Measurements from ENCODE around the gene COMMD9. TPM values are rescaled to one million over a fixed set of nuclear protein-coding genes. Genes with fewer than 3 reads are reported as not detected.
"Not testable (repeated sequence)": the region's sequence is repeated elsewhere in the genome, so short reads cannot be mapped to it uniquely, and the experiment has no call there.

The COMMD9 gene
- 63.3 TPM for polyA plus RNA-seq (2013, experiment 1 of 2; ENCODE audit: insufficient read length)
- polyA plus RNA-seq (2013, experiment 2 of 2; ENCODE audit: insufficient read length), result 58.8 TPM

DNA sequence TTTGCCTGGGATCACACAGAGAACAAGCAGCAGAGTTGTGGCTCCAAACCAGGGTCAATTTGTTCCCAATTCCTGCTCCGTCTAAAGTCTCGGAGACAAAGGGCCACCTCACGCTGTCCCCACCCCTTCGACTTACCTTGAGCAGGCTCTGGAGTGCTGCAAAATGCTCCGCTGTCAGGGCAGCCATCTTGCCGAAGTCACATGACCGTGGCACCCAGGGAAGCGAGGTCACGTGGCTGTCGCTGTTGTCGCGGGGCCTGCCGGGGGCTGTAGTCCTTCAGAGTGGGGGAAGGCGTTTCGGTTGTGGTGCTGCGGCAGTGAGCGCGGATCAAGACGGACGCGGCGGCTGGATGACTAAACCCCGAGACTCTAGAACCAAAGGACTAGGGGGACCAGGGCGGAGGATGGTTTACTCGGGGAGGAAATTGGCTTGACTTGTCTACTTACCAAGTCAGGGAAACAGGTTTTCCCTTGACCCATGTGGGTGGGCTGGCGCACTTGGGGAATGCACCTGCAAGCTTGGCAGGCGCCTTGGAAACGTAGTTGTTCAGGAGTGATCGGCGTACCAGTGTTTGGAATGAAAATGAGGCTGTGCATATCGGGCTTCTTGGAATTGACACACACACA, at the start of gene COMMD9:
TSS of gene COMMD9 (minus strand) at position 199 of the 627 bp plus-strand sequence. CDS start at position 187, 12 bp downstream.
- peak; percentile 91 for DNase-seq

DNA sequence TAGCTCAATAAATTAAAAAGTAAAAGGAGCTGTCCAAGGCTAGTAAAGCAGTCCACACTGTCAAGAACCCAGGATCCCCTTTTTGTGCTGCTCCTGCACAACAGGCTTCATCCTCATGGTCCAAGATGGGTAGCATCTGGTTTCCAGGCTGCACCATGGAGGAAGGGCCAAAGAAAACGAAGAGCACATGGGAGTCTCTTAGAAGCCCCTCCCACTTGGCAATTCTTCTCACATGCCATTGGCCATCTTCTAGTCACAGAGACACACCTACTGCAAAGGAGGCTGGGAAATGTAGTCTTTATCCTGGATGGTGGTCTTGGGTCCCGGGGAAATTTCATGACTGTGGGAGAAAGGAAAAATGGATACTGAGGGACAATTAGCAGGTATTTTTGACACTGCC, 44.7 kb upstream of the COMMD9 start:
- peak; percentile 66 for DNase-seq

DNA sequence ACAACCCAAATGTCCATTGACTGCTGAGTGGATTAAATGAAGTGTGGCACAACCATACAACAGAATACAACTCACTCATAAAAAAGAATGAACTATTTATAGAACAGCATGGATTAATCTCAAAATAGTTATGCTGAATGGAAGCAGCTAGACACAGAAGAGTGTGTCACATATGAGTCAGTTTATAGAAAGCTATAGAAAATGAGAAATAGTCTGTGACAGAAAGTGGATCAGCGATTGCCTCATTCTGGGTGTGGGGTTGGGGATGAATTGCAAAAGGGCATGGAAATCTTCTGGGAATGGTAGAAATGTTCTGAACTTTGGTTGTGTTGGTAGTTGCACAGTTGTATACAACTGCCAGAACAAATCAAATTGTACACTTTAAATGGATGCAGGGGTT, 44.2 kb upstream of the COMMD9 start:
- DNase-seq, result peak; percentile 70

DNA sequence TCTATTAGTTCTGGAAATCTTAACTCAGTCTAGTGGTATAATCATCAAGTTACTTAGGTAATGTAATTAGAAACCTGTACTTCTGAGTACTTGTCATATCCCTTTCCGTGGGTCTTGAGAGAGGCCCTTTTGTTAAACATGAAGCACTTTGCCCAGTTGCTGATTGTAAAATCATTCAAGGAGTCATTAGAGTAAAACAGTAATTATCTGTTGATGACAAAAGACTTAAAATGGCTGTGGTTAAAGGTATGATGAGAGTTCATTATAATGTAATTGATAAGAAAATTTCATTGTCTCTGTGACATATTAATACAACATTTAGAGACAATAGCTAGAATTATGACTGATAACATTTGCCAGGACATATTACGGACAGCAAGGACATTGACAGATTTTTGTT, 41.2 kb upstream of the COMMD9 start:
- no peak for DNase-seq

DNA sequence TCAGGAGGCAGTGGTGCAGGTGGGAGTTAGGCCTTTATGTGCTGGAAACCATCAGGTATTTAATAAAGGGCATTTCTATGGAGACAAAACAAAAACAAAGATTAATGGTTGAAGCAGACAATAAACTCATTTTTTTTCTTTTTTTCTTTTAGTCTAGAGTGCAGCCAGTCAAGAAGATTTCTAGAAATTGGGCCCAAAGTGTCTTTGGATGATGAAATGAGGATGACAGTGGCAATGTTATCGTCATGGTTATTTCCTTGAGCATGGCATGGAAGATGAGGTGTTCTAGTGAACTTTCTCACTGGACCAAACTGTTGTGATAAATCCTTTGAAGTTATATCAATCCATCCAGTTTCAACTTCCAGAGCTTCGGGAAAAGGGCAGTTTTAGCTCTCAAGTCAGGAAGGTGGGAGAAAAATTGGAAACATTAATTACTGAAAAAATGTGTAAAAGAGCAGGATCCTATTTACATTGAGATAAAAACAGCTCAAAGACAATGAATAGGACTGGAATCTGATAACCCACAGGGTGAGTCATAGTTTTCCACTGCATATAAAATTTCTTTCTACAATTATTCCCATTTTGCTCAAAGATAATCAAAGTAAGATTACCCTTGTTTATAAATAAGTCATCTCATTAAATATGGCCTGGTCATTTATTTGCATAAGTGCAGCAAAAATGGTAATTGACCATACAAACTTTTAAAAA, 39.9 kb upstream of the COMMD9 start:
- no peak for DNase-seq

DNA sequence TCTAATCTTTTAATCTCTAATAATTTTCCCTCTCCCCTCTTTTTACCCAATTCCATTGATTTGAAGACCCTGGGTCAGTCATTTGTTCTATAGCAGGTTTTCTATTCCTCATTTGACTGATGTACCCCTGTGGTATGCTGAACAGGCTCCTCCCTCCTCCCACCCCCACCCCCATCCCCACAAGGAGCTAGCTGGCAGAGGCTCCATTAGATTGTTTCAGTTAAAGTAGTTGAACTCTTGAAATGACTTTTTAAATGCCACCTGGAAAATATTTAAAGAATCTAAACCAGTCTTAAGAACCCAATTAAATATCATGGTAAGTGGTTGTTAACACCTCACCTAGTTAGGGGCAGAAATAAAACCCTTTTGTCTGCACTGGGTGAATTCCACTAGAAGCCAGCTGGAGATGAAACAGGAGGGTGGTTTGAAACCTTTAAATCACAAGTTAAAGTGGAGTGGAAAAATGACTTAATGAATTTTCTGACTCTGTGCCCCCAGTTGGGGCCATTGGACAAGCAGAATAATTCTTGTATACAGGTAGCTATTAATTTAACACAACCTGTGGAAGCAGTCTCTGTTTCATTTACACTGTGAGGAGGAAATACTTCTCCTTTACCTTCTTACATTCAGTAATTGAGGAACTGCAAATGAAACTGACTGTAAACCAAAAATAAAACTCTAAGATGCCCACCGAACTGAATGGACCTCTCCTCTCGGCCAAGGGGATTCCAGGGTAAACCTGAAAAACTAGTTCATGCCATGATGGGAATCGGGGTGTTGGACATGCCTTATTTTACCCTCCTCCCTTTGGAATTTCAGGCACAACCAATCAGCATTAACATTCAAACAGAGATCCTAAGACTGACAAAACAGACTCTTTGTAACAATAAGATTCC, 37.5 kb upstream of the COMMD9 start:
- no peak for DNase-seq

DNA sequence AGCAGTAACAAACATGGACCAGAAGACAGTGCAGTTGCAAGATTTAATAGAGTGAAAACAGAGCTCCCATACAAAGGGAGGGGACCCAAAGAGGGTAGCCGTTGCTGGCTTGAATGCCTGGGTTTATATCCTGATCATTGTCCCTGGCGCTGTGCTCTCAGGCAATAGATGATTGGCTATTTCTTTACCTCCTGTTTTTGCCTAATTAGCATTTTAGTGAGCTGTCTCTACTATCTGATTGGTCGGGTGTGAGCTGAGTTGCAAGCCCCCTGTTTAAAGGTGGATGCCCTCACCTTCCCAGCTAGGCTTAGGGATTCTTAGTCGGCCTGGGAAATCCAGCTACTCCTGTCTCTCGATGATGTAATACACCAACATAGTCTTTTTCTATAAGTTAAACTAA, 36.2 kb upstream of the COMMD9 start:
- not testable (repeated sequence) for DNase-seq

DNA sequence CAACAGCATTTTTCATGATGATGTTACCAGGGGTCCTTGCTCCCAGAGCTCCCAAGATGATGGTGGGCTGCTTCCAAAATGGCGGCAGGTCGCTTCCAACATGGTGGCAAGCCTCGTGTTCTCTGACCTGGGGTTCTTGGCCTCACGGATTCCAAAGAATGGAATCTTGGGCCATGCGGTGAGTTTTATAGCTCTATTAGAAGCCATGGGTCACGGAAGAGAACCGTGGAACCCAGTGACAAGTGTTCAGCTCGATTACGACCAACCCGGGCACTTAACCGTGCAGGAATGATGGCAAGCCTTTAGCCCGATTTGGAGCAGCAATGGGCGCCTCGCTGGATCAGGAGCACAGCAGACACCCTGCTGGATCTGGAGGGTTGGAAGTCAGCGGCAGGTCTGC, 35.7 kb upstream of the COMMD9 start:
- DNase-seq, result not testable (repeated sequence)

DNA sequence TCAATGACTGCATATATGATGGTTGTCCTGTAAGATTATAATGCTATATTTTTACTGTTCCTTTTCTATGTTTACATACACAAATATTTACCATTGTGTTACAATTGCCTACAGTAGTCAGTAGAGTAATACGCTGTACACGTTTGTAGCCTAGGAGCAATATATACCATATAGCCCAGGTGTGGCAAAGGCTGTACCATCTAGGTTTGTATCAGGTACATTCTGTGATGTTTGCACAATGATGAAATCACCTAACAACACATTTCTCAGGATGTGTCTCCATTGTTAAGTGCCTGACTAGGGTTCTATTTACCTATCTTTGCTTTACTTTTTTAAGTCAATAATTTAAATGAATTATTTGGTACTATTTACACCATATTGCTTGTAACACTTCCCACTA, 28.8 kb upstream of the COMMD9 start:
- no peak for DNase-seq

DNA sequence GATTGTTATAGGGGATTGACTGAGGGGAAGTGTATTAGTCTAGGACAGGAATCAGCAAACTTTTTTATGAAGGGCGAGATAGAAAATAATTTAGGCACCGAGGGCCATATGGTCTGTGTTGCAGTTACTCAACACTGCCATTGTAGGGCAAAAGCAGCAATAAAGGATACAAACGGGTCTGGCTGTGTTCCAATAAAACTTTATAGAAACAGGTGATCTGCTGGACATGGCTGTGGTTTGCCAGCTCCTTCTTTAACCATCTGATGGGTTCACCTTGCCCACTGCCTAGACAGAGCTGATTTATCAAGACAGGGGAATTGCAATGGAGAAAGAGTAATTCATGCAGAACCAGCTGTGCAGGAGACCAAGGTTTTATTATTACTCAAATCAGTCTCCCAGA, 26.8 kb upstream of the COMMD9 start:
- no peak for DNase-seq

DNA sequence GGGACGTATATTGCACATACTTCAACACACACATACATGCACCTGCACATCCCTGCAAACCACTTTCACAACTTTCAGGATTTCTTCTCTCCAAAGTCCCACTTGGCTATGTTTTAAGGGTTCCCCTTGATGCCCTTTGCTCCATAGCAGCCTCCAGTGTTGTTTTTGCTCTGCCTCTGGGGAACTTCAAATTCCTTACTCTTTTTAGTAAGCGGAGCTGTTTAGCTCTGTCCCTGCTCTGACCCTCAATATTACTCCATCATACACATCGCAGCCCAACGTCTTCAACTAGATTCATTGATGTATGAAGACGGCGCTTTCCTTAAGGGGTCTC, 25.2 kb upstream of the COMMD9 start:
- DNase-seq, result no peak

DNA sequence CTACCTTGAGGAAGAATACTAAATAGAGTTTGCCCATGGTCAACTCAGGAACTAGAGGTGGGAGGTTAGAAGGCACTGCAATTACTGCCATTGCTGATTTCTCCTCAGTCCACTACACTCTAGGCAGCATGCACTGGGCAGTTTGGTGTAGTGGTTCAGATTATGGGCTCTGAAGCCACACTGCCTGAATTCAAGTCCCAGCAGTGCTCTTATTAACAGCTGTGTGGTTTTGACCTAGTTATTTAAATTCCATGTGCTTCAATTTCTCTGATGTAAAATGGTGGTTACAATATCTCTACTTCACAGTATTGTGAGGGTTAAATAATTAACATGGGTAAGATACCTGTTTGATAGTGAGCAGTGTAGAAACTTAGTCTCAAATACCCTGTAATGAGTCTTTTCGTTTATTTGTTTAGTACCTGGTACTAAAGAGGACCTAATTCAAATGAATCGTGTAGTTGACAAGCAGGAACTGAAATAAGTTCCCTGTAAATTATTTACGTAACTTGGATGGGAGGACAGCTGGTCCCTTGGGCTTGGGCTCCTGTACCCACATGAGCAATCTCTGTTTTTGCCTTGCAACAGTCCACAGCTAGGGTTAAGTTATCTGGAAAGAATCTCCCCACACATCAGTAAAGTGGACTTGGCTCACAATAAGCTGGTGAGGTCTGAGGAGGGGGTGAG, 24.7 kb upstream of the COMMD9 start:
- DNase-seq, result no peak

DNA sequence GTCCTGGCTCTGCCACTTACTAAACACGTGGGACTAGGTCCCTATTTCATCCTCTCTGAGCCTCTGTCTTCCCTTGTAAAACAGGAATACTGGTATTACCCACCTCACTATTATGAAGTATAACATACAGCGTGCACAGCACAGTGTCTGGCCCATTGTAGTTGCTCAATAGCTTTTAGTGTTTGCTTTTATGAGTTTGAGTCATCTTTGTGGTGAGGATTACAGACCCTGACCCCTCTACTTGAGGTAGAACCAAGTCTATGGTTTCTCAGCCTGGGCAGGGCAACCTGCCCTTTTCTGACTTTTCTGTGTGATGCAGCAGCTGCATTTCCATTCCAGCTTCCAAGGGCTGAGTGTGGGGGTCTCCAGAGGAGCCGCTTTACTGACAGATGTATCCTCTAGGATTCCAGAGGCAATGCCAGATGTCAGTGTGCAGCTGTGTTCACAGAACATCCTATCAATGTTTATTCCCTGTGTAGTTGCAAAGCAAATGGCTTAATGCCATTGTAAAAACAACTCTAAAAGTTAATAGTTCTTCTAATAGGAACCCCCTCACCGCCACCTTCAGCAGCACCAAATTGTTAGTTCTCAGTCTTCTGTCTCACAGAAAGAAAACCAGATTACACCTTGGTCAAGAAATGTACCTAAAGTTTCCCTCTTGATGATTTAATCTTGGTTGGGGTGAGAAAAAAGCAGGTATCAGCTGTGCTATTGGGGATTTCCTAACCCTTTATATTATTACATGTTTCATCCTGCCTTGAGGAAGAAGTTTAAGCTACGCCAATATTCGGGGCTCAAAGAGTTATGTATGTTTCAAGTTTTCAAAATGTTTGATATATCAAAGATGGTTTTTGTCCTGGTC, 23.6 kb upstream of the COMMD9 start:
- peak; percentile 62 for DNase-seq

DNA sequence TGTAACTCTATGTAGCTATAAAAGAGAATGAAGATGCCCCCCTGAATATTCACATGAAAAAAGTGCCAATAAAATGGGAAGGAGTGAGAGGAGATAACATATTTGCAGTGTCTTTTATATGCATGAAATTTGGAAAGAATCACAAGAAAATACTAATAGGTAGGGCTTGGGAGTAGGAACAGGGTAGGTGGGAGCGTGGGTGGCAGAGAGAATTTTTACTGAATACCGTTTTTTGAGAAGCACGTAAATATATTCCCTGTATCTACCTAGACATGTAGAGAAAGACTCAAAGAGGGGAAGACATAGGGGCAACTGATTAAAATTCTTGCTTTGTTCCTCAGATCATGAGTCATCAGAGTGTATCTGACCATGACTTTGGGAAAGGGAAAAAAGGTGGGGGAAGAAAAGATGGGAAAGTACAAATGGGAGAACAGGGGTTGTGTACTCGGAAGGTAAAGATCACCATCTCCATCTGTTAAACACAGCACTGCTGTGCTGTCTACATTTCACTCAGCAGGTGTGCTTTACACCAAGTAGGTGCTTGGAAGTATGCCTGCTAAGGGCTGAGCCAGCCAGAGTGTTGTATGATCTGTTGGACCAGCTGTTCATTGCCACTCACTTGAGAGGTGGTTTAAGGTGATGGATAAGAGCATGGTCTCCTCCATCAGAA, 22.8 kb upstream of the COMMD9 start:
- DNase-seq, result peak; percentile 17

DNA sequence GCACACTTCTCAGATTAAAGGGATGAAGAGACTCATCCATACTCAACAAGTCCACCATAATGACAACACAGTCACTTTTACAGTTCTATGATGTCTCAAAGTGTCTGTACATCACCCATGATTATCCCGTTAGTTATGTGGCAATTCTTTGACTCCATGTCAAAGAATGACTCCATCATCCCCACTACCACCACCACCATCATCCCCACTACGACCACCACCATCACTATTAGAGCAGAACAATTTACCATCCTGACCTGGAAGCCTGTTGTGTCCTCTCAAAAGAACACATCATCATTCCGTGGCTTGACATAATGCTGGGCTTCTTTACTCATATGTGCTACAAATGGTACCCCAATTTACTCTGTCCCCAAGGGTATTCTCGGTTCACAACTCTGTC, 20.6 kb upstream of the COMMD9 start:
- DNase-seq, result no peak

DNA sequence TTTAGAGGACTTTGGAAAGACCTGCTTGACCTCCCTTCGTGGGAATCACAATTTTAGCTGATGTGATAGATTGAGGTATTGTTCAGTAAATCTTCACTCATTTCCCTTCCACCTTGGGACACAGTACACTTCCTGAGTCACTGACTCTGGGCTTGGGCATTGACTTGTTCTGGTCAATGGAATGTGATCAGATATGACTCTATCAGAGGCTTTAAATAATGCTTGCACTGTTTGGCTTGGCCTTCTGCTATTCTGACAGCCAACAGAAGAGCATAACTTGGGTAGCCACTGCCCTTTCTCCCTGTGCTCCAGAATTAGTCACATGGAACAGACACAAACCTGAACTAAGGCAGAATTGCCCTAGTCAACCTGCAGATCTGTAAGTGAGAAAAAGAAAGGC, 19.4 kb upstream of the COMMD9 start:
- no peak for DNase-seq

DNA sequence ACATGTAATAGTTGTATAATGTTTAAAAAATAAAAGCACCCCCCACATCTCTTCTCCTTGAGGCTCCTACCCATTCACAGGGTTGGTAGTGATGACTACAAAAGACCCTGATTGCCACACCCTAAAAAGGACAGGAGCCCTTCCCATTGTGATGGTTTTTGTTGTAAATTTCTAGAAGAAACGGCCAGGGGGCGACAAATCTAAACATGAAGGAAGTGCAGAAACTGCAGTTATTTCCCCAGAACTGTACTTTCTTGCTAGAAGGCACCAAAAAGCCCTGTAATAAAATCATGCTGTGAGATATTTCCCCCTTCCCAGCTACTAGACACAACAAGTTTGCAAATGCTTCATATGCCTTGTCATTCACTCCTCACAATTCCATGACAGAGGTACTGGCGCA, 17.7 kb upstream of the COMMD9 start:
- peak; percentile 58 for DNase-seq

DNA sequence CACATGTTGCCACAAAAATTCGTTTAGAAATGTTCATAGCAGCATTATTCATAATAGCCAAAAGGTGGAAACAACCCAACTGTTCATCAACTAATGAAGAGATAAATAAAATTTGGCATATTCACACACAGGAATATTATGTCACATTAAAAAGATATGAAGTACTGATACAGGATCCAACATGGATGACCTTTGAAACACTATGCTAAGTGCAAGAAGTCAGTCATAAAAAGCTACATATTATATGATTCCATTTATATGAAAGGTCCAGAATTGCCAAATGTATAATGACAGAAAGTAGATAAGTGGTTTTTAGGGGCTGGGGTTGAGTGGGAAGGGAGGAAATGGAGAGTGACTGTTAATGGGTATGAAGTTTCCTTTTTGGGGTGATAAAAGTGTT, 15.8 kb upstream of the COMMD9 start:
- DNase-seq, result no peak

DNA sequence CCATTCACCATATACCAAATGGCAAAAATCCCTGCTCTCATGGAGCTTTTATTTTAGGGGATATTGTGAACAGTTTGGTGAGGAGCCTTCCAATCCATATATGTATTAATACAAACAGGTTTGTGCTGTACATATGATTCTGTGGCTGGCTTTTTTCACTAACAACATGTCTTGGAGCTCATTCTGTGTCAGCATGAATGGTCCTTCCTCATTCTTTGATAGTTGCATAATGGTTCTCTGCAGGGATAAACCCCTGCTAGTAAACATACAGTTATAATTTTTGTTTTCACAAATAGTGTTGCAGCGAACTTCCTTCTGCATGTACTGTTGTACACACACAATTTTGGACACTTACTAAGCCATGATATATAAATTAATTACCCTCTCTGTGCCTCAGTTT, 15.1 kb upstream of the COMMD9 start:
- DNase-seq, result no peak

DNA sequence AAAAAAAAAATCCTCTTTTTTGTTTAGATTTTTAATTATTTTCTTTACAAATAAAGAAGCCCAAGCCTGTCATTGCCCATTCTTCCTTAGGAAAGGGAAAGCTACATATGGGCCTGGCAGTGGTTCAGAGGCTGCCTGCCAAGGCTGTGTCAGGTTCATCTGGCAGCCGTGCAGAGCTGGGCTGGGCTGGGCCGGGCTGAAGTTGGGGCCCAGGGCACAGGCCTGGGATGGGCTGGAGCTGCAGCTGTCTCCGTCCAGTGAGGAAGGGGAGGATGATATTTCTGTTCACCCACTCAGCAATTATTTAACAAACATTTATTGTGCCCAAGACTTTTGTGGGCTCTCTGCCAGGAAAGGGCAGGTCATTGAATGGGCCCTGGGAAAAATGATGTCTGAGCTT, 11.4 kb upstream of the COMMD9 start:
- no peak for DNase-seq

DNA sequence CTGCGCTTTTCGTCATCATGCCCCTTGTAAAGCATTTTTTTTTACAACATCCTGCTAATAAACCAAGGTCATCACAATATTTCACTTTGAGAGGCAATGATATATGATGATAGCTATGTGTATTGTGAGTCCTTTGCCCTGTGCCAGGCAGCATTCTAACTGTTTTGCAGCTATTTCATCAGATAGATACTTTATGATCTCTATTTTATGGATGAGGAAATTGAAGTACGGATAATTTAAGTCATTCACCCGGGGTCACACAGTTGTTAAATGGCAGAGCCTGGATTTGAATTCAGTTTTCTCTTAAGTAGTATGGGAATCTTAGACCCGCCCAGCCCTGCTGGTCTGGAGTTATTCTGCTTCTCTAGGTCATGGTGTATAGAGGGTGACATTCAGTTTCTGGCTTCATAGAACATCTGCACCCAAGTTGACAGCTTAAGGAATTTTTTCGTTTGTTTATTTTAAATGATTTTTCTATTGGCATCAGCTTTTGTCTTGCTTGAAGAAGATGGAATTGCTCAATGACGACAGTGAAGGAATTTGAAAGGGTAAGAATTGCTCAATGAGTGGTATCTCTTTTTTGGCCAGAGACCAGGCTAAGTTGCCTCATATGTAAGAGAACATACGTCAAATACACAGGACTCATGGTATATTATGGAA, 7.8 kb upstream of the COMMD9 start:
- DNase-seq, result peak; percentile 78

All from fibroblast of skin of abdomen (primary cell).